Esophagus muscularis mucosa (tissue), 4 donors: ENCODE measurements around the gene ZNF827. TPM values are rescaled to one million over a fixed set of nuclear protein-coding genes. Genes with fewer than 3 reads are reported as not detected.

Source experiments
- DNase-seq: peaks from one replicate; pipeline ENCODE4 v3.0.0-alpha.2; 2017; ENCODE audit errors: extremely low spot score
- H3K27ac ChIP-seq, 4 donors: fragments of 200-600 bp; sonication (generic); replicated peaks in 1 of 4; 1 replicate in 3 of 4; 2 replicates in 1 of 4; pipeline ENCODE4 v1.5.1; 2016 to 2019; ENCODE audit warnings: mild to moderate bottlenecking in 1 of 4
- H3K27me3 ChIP-seq, 4 donors: fragments of 200-600 bp; sonication (generic); one replicate each; pipeline versions ENCODE4 v1.5.1 to v1.6.0; 2016 to 2019
- H3K36me3 ChIP-seq, 4 donors: fragments of 200-600 bp; sonication (generic); one replicate each; pipeline ENCODE4 v1.5.1; 2016 to 2019
- H3K4me1 ChIP-seq, 4 donors: fragments of 200-600 bp; sonication (generic); one replicate each; pipeline ENCODE4 v1.5.1; 2016 to 2019
- H3K4me3 ChIP-seq, 4 donors: fragments of 200-600 bp; sonication (generic); 1 replicate in 2 of 4; 2 replicates in 2 of 4; pipeline ENCODE4 v1.5.1; 2016 to 2019; ENCODE audit warnings: mild to moderate bottlenecking in 4 of 4, moderate library complexity in 1 of 4
- H3K9me3 ChIP-seq, 4 donors: fragments of 200-600 bp; sonication (generic); 1 replicate in 3 of 4; 2 replicates in 1 of 4; pipeline ENCODE4 v1.5.1; 2016 to 2019
- EP300 ChIP-seq: sonication (generic); formaldehyde crosslinking; IDR thresholded peaks from one replicate; pipeline ENCODE4 v1.6.1; 2017; ENCODE audit warnings: antibody characterized with exemption
- POLR2A ChIP-seq: fragments of 450-650 bp; IDR thresholded peaks from one replicate; pipeline ENCODE4 v1.6.1; 2017; ENCODE audit warnings: antibody characterized with exemption, moderate library complexity, mild to moderate bottlenecking, low read depth
- POLR2AphosphoS5 ChIP-seq, 2 donors: sonication (generic); formaldehyde crosslinking; IDR thresholded peaks; one replicate each; pipeline ENCODE4 v1.6.1; 2017; ENCODE audit warnings: antibody characterized with exemption in 2 of 2
- WGBS: methylation state at CpG from one replicate; pipeline ENCODE4 v1.1.5; 2018; 5-methylcytosine and 5-hydroxymethylcytosine counted together
- intact Hi-C: fragments of 100-400 bp; cut with DNase I; formaldehyde crosslinking; loops from one replicate; pipeline ENCODE4 v1.15.1; 2023
- total RNA-seq, 4 donors: library from RNA; depleted of rRNA; stranded (reverse); fragments of >200 nt; gene quantifications; one replicate each; pipeline versions ENCODE4 v1.1.0 to v1.2.1, GENCODE V29; 2016
- TF ChIP-seq, protein P1 (sequence below), 3 experiments: fragments of 200-600 bp in 2 of 3; fragments of 450-650 bp in 1 of 3; sonication (generic) in 2 of 3; IDR thresholded peaks; one replicate each; pipeline ENCODE4 v1.5.1; 2017 to 2019; ENCODE audit warnings: antibody characterized with exemption in 3 of 3, mild to moderate bottlenecking in 2 of 3, moderate library complexity in 1 of 3

Gene ZNF827
- total RNA-seq, 4 donors from 2014 or later, result 11.1 to 27.2 (median 19.0) TPM

DNA sequence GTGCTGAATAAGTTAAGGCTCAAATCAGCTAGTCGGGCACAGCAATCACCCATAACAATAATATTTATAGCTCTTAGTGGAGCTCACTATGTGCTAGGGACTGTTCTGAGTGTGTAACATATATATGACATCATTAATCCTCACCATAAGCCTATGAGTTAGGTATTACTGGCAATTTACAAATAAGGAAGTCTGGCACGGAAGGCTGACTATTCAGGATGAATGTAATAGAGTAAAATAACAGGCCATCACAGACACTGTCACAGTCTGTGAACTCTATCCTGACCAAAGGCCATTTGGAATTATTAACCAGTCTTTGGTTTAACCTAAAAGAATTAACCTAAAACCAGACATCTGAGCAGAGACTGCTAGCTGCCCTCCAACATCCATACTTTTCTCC lies 139.4 kb downstream of the ZNF827 start:
- Histone ChIP-seq H3K9me3 (no peaks in the 10 kb centered on the region), H3K27me3 (no peaks in the 10 kb centered on the region), H3K4me3 (no peak overlapping the region), H3K27ac (no peak overlapping the region), H3K4me1 (peaks cover 0 to 6% (median 5%) of the 10 kb centered on the region in 4 donors), H3K36me3 (no peaks in the 10 kb centered on the region)
- TF ChIP-seq, protein P1, sequence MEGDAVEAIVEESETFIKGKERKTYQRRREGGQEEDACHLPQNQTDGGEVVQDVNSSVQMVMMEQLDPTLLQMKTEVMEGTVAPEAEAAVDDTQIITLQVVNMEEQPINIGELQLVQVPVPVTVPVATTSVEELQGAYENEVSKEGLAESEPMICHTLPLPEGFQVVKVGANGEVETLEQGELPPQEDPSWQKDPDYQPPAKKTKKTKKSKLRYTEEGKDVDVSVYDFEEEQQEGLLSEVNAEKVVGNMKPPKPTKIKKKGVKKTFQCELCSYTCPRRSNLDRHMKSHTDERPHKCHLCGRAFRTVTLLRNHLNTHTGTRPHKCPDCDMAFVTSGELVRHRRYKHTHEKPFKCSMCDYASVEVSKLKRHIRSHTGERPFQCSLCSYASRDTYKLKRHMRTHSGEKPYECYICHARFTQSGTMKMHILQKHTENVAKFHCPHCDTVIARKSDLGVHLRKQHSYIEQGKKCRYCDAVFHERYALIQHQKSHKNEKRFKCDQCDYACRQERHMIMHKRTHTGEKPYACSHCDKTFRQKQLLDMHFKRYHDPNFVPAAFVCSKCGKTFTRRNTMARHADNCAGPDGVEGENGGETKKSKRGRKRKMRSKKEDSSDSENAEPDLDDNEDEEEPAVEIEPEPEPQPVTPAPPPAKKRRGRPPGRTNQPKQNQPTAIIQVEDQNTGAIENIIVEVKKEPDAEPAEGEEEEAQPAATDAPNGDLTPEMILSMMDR (IDR thresholded peaks at IDR 0.05), result no peak
- TF ChIP-seq POLR2A (no peak), EP300 (no peak), POLR2AphosphoS5 (IDR thresholded peaks at IDR 0.05) (no peak)
- DNase-seq, result no peak
- WGBS, result 56% methylated on average over 2 of the region's 2 CpGs
- intact Hi-C loops, result no loop called here

GRCh38 chr4:145797278-145797677 lies 141.3 kb downstream of the ZNF827 start:
- Histone ChIP-seq H3K4me3 (no peak overlapping the region), H3K36me3 (no peaks in the 10 kb centered on the region), H3K27ac (no peak overlapping the region), H3K4me1 (no peaks in the 10 kb centered on the region), H3K9me3 (no peaks in the 10 kb centered on the region), H3K27me3 (no peaks in the 10 kb centered on the region)
- no peak for DNase-seq
- intact Hi-C loops, result no loop called here
- TF ChIP-seq POLR2AphosphoS5 (IDR thresholded peaks at IDR 0.05), result no peak
- TF ChIP-seq, protein P1 (IDR thresholded peaks at IDR 0.05), result no peak
- TF ChIP-seq POLR2A, result no peak
- TF ChIP-seq EP300, result no peak

GRCh38 chr4:145796346-145796745 lies 142.3 kb downstream of the ZNF827 start:
- intact Hi-C loops, result no loop called here
- H3K27me3 ChIP-seq, result no peaks in the 10 kb centered on the region
- TF ChIP-seq EP300, result no peak
- no peak for TF ChIP-seq POLR2AphosphoS5 (IDR thresholded peaks at IDR 0.05)
- TF ChIP-seq, protein P1 (IDR thresholded peaks at IDR 0.05), result no peak
- TF ChIP-seq POLR2A, result no peak
- H3K4me1 ChIP-seq, result no peaks in the 10 kb centered on the region
- DNase-seq, result no peak
- no peaks in the 10 kb centered on the region for H3K36me3 ChIP-seq
- no peak overlapping the region for H3K4me3 ChIP-seq
- 79% methylated on average over 4 of the region's 4 CpGs for WGBS
- no peak overlapping the region for H3K27ac ChIP-seq
- no peaks in the 10 kb centered on the region for H3K9me3 ChIP-seq

DNA sequence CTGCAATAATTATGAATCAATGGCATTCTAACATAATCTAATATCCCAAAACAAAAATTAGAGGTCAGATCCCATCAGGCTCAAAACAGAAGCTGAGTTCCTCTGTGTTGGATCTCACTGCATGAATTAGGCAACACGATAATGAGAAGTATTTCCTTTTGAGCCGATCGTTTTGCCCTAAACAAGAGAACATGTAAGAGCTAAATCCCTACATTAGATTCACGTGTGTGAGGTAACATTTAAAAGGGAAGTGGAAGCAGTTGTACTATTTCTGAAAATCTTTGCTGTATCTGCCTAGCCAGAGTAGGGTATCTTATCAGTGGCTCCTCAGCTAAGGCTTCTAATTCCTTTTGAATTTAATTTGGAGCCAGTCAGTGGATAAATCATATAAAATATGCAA lies 143.1 kb downstream of the ZNF827 start:
- WGBS, result 81% methylated on average over 4 of the region's 4 CpGs
- intact Hi-C loops, result no loop called here
- TF ChIP-seq, protein P1 (IDR thresholded peaks at IDR 0.05), result no peak
- TF ChIP-seq POLR2A (no peak), POLR2AphosphoS5 (IDR thresholded peaks at IDR 0.05) (no peak), EP300 (no peak)
- H3K36me3 ChIP-seq, result no peaks in the 10 kb centered on the region
- H3K9me3 ChIP-seq, result no peaks in the 10 kb centered on the region
- no peaks in the 10 kb centered on the region for H3K4me1 ChIP-seq
- no peak overlapping the region for H3K4me3 ChIP-seq
- DNase-seq, result no peak
- no peak overlapping the region for H3K27ac ChIP-seq
- H3K27me3 ChIP-seq, result no peaks in the 10 kb centered on the region

DNA sequence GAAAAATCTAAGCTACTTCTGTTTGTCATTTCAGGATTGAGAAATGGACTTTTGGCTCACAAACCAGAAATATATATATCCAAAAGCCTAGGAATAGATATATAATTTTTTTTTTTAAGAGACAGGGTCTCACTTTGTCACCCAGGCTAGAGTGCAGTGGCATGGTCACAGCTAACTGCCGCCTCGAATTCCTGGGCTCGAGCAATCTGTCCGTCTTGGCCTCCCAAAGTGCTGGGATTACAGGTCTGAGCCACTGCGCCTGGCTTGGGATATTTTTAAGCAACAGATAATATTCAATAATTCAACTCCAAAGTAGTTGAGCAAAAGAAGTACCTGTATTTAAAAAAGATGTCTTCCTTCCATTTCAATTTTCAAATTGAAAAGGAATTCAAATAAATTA lies 146.2 kb downstream of the ZNF827 start:
- 93% methylated on average over 5 of the region's 5 CpGs for WGBS
- no peaks in the 10 kb centered on the region for H3K9me3 ChIP-seq
- no peak for DNase-seq
- TF ChIP-seq EP300 (no peak), POLR2AphosphoS5 (IDR thresholded peaks at IDR 0.05) (no peak), POLR2A (no peak)
- TF ChIP-seq, protein P1 (IDR thresholded peaks at IDR 0.05), result no peak
- no peaks in the 10 kb centered on the region for H3K36me3 ChIP-seq
- H3K27ac ChIP-seq, result no peak overlapping the region
- no peaks in the 10 kb centered on the region for H3K4me1 ChIP-seq
- intact Hi-C loops, result no loop called here
- no peak overlapping the region for H3K4me3 ChIP-seq
- H3K27me3 ChIP-seq, result no peaks in the 10 kb centered on the region
